Measurements from ENCODE around the gene SCN1B. TPM values are rescaled to one million over a fixed set of nuclear protein-coding genes. Genes with fewer than 3 reads are reported as not detected.

The SCN1B gene
- total RNA-seq, 1 donor from 2014 or later: 0.26 TPM

- FAIRE-seq: no peak
- Histone ChIP-seq H3K36me3 (ENCODE audit: control insufficient read depth, insufficient read depth, low read length) (peaks cover 2% of the 10 kb centered on the region), H3K4me3 (ENCODE audit: low read depth, low read length) (peak overlapping the region; percentile 26), H3K27me3 (ENCODE audit: control insufficient read depth, insufficient read depth, low read length) (peaks cover 12% of the 10 kb centered on the region)
- TF ChIP-seq CTCF (IDR thresholded peaks at IDR 0.05; ENCODE audit: insufficient read depth, low read length, severe bottlenecking): no peak
- no peak for DNase-seq (ENCODE audit: low read depth)
These were observed 1.0 kb downstream of the SCN1B start for GRCh38 chr19:35031072-35031881.

- Histone ChIP-seq H3K4me3 (ENCODE audit: low read depth, low read length) (no peak overlapping the region), H3K36me3 (ENCODE audit: control insufficient read depth, insufficient read depth, low read length) (peaks cover 1% of the 10 kb centered on the region), H3K27me3 (ENCODE audit: control insufficient read depth, insufficient read depth, low read length) (peaks cover 12% of the 10 kb centered on the region)
- TF ChIP-seq CTCF (IDR thresholded peaks at IDR 0.05; ENCODE audit: insufficient read depth, low read length, severe bottlenecking): no peak
- FAIRE-seq (no peak), DNase-seq (ENCODE audit: low read depth) (no peak)
These were observed 2.1 kb downstream of the SCN1B start for GRCh38 chr19:35032356-35032865.

- Histone ChIP-seq H3K27me3 (ENCODE audit: control insufficient read depth, insufficient read depth, low read length) (peaks cover 12% of the 10 kb centered on the region), H3K36me3 (ENCODE audit: control insufficient read depth, insufficient read depth, low read length) (no peaks in the 10 kb centered on the region), H3K4me3 (ENCODE audit: low read depth, low read length) (no peak overlapping the region)
- DNase-seq (ENCODE audit: low read depth) (no peak), FAIRE-seq (no peak)
- TF ChIP-seq CTCF (IDR thresholded peaks at IDR 0.05; ENCODE audit: insufficient read depth, low read length, severe bottlenecking): no peak
These were observed 3.1 kb downstream of the SCN1B start for GRCh38 chr19:35033067-35034004.

- no peak for DNase-seq (ENCODE audit: low read depth)
- no peak for TF ChIP-seq CTCF (IDR thresholded peaks at IDR 0.05; ENCODE audit: insufficient read depth, low read length, severe bottlenecking)
- H3K27me3 ChIP-seq (ENCODE audit: control insufficient read depth, insufficient read depth, low read length): peaks cover 12% of the 10 kb centered on the region
- no peak for FAIRE-seq
- H3K4me3 ChIP-seq (ENCODE audit: low read depth, low read length): no peak overlapping the region
- no peaks in the 10 kb centered on the region for H3K36me3 ChIP-seq (ENCODE audit: control insufficient read depth, insufficient read depth, low read length)
These were observed 3.8 kb downstream of the SCN1B start for GRCh38 chr19:35034005-35034502.

GRCh38 chr19:35034588-35035382 is 4.5 kb downstream of the SCN1B start:
- Histone ChIP-seq H3K4me3 (ENCODE audit: low read depth, low read length) (no peak overlapping the region), H3K27me3 (ENCODE audit: control insufficient read depth, insufficient read depth, low read length) (peaks cover 12% of the 10 kb centered on the region), H3K36me3 (ENCODE audit: control insufficient read depth, insufficient read depth, low read length) (no peaks in the 10 kb centered on the region)
- no peak for TF ChIP-seq CTCF (IDR thresholded peaks at IDR 0.05; ENCODE audit: insufficient read depth, low read length, severe bottlenecking)
- DNase-seq (ENCODE audit: low read depth) (no peak), FAIRE-seq (peak; percentile 47)

Measured in bronchial epithelial cell (primary cell).